Karpas-422 (cell line): ENCODE results near the gene ZFP1. TPM values are rescaled to one million over a fixed set of nuclear protein-coding genes. Genes with fewer than 3 reads are reported as not detected.

Experiments used
- DNase-seq: peaks from one replicate; pipeline ENCODE4 v3.0.0-alpha.2; 2015
- H2AFZ ChIP-seq: fragments of 200-600 bp; sonication (generic); 2 replicates; pipeline ENCODE4 v1.6.1; 2014; ENCODE audit warnings: antibody characterized with exemption, low read length, mixed read lengths
- H3K27ac ChIP-seq: fragments of 200-600 bp; sonication (generic); 2 replicates; pipeline ENCODE4 v1.5.1; 2014; ENCODE audit warnings: mild to moderate bottlenecking, low read length, moderate library complexity
- H3K27me3 ChIP-seq: fragments of 200-600 bp; sonication (generic); 2 replicates; pipeline ENCODE4 v1.6.1; 2014; ENCODE audit warnings: low read length, mixed read lengths
- H3K36me3 ChIP-seq: fragments of 200-600 bp; sonication (generic); 2 replicates; pipeline ENCODE4 v1.6.1; 2014; ENCODE audit warnings: low read length, mixed read lengths; ENCODE audit not compliant: insufficient read depth
- H3K4me1 ChIP-seq: fragments of 200-600 bp; sonication (generic); 2 replicates; pipeline ENCODE4 v1.6.1; 2014; ENCODE audit warnings: mild to moderate bottlenecking, low read length, mixed read lengths
- H3K4me2 ChIP-seq: fragments of 200-600 bp; sonication (generic); 2 replicates; pipeline ENCODE4 v1.6.1; 2014; ENCODE audit warnings: low read length, low read depth, mild to moderate bottlenecking; ENCODE audit not compliant: poor library complexity, severe bottlenecking
- H3K4me3 ChIP-seq: fragments of 200-600 bp; sonication (generic); 2 replicates; pipeline ENCODE4 v1.5.1; 2014; ENCODE audit warnings: mild to moderate bottlenecking, antibody characterized with exemption, low read length, mixed read lengths
- H3K79me2 ChIP-seq: fragments of 200-600 bp; sonication (generic); 2 replicates; pipeline ENCODE4 v1.6.1; 2014; ENCODE audit warnings: mild to moderate bottlenecking, low read length, mixed read lengths
- H3K9ac ChIP-seq: fragments of 200-600 bp; sonication (generic); 2 replicates; pipeline ENCODE4 v1.6.0; 2014; ENCODE audit warnings: low read length
- H3K9me2 ChIP-seq: fragments of 200-600 bp; sonication (generic), shearing (Covaris generic); replicated peaks from 2 replicates; pipeline ENCODE4 v1.6.0; 2014; ENCODE audit warnings: mild to moderate bottlenecking, low read length, moderate library complexity; ENCODE audit not compliant: insufficient read depth
- H3K9me3 ChIP-seq: fragments of 300-700, 200-600 bp; sonication (generic); 2 replicates; pipeline ENCODE4 v1.6.1; 2014; ENCODE audit warnings: low read length, mixed read lengths
- H4K20me1 ChIP-seq: fragments of 200-600 bp; sonication (generic); 2 replicates; pipeline ENCODE4 v1.6.1; 2014; ENCODE audit warnings: mild to moderate bottlenecking, antibody characterized with exemption, low read length, low read depth; ENCODE audit not compliant: insufficient read depth
- total RNA-seq: library from RNA; depleted of rRNA; stranded (reverse); fragments of >200 nt; shearing (Covaris generic); gene quantifications from 2 replicates; pipeline ENCODE4 v1.2.3, GENCODE V29; 2014; ENCODE audit warnings: low replicate concordance; rRNA removed

The ZFP1 gene
- 7.9 and 23.0 TPM in 2 replicates for total RNA-seq

DNA sequence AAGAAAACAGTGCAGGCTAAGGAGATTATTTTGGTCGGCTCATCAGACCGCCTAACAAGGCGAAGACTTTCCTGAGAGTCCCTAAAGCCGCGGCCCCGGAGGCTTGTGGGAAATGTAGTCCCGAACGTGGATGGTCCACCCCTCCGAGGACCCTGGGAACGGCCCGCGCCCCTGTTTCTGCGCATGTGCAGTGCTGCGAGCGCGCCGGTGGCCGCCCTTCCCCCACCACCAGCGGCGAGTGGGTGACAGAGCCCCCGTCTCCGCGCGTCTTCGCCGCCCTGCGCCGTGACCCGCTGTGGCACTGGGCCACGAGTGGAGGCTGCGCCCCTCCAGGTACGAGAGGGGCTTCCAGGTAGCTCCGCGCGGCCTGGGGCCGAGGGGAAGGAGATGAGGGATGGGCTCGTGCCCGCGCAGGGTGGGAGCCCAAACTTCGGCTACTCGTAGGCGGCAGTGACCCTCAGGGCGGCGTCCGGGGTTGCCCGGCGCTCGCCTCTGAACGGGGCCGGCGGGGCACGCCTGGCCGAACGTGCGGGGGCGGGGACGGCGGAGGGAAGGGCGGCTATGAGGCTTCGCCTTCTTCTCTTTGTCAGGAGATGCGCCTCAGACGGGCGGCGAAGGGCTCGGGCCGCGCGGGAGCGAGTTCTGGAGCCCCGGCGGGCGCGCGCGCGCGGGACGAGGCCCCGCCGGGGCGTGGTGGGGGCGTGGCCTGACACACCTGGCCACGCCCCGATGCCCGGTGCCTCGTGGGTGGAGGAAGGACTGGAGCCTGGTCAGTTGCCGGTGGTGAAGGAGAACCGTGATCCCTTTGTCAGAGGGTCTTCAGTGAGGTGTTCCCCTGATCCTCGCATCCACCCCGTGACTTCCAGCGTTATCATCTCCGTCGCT lies at the start of gene ZFP1:
Gene ZFP1, plus strand, starts transcription at position 214 of the 885 bp plus-strand sequence. CDS start 4,428 bp downstream, outside the sequence.
- peak within 1 kb of the TSS; percentile 97 for H3K4me3 ChIP-seq
- H3K4me1 ChIP-seq: peaks cover 11% of the 10 kb centered on the region; the same call in 1 of the 2 replicates

DNA sequence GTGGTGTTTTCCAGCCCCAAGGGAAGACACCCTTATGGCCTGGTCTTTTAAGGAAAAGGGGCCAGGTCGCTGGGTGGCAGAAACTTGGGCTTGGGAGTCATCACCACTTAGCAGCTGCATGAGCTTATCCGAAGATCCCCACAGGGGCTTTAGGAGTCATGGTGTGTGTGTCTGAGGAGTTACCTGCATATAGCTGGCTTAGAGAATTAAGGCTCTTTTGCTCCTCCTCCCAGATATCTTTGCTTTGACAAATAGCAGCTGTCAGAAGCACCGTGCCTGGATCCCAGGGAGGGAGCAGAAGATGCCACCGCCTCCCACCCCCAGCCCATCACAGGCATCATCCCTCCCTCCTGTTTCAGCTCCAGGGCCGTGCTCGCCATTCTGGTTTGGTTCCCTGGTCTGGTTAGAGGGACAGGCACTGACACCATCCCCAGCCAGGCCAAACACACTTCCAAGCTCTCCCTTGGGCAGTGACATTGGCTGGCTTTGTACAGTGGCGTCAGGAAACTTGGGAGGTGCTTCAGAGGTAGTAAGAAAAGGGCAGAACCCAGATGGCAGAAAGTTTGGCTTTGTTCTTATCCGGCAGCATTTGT lies 49.2 kb upstream of the ZFP1 start:
- H3K9me3 ChIP-seq: no peaks in the 10 kb centered on the region
- no peaks in the 10 kb centered on the region for H3K27me3 ChIP-seq
- no peaks in the 10 kb centered on the region for H3K9me2 ChIP-seq
- no peak overlapping the region for H3K4me2 ChIP-seq
- H3K36me3 ChIP-seq: no peaks in the 10 kb centered on the region
- no peak overlapping the region for H2AFZ ChIP-seq
- no peak overlapping the region for H3K9ac ChIP-seq
- H3K4me3 ChIP-seq: no peak overlapping the region
- H3K4me1 ChIP-seq: peaks cover 14% of the 10 kb centered on the region
- DNase-seq: no peak
- no peaks in the 10 kb centered on the region for H3K79me2 ChIP-seq
- no peaks in the 10 kb centered on the region for H4K20me1 ChIP-seq
- no peak overlapping the region for H3K27ac ChIP-seq

More for the DNA sequence above, at the start of gene ZFP1:
- Histone ChIP-seq H3K9me2 (no peaks in the 10 kb centered on the region), H3K27ac (peak within 1 kb of the TSS; percentile 79), H2AFZ (peak within 1 kb of the TSS; percentile 93), H3K36me3 (peaks cover 22% of the 10 kb centered on the region), H4K20me1 (no peaks in the 10 kb centered on the region), H3K79me2 (peaks cover 46% of the 10 kb centered on the region), H3K9ac (peak within 1 kb of the TSS; percentile 99), H3K4me2 (peak within 1 kb of the TSS; percentile 85), H3K9me3 (peaks cover 17% of the 10 kb centered on the region), H3K27me3 (no peaks in the 10 kb centered on the region)
- peak; percentile 97 for DNase-seq

DNA sequence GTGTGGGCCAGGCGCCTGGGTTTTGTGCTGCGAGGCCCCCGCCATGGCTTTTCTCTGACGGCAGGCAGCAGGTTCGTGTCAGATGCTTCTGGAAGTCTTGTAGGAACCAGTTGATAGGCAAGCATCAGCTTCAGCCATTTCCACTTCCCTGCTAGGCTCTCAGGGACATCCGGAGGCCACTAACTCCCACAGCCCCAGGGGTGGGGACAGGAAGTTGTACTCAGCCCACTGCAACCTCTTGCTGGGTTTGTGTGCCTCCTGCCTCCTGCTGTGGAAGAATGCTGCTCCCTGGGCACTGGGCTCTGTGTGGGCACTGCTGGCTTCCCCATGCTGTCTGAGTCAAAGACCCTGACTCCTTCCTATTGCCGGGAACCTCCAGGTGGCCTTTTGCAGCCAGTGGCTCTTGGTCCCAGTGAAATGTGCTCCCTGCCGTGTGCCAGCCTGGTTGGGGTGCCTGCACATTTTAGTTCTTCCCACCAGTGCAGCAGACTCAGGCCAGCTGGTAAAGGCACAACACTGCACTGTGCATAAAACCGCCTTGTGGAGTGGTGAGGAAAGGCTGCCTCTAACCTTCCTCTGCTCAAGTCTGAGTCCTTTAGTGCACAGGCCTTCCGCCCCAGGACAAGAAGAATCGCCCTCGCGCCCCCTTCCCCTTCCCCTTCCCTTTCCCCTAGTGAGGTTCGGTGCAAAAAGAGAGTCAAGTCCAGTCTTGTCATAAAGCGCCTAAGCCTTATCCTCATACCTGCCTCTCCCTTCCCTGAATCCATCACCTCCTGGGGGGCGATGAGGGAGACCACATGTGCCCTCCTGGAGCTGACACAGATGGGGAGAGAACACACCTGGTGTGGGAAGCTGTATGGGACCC lies 48.4 kb upstream of the ZFP1 start:
- no peak overlapping the region for H3K27ac ChIP-seq

DNA sequence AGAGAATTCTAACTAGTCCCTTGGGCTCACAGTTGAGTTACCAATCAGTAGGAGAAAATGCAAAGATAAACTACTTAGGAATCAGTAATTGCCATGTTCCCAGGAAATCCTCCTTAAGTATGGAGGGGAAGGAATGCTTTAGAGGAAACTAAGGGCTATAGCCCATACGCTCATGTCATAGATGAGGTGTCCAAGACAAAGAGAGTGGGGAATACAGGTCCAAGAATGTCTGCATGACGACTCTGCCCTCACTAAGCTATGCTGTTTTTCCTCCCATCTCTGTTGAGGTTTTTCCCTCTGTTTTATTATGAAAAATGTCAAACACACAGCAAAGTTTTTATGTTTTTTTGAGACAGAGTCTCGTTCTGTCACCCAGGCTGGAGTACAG lies 47.7 kb upstream of the ZFP1 start:
- Histone ChIP-seq H3K9me3 (no peaks in the 10 kb centered on the region), H3K9ac (no peak overlapping the region), H3K4me3 (no peak overlapping the region), H3K36me3 (no peaks in the 10 kb centered on the region), H3K9me2 (no peaks in the 10 kb centered on the region), H4K20me1 (no peaks in the 10 kb centered on the region), H3K4me2 (no peak overlapping the region), H3K27me3 (no peaks in the 10 kb centered on the region), H2AFZ (no peak overlapping the region), H3K4me1 (peaks cover 19% of the 10 kb centered on the region), H3K79me2 (no peaks in the 10 kb centered on the region), H3K27ac (no peak overlapping the region)
- no peak for DNase-seq

More for the DNA sequence above, 48.4 kb upstream of the ZFP1 start:
- Histone ChIP-seq H3K79me2 (no peaks in the 10 kb centered on the region), H4K20me1 (no peaks in the 10 kb centered on the region), H3K27me3 (no peaks in the 10 kb centered on the region), H3K9me3 (no peaks in the 10 kb centered on the region), H3K9ac (no peak overlapping the region), H3K36me3 (no peaks in the 10 kb centered on the region), H3K9me2 (no peaks in the 10 kb centered on the region), H2AFZ (no peak overlapping the region), H3K4me3 (no peak overlapping the region), H3K4me1 (peaks cover 14% of the 10 kb centered on the region), H3K4me2 (no peak overlapping the region)
- no peak for DNase-seq

DNA sequence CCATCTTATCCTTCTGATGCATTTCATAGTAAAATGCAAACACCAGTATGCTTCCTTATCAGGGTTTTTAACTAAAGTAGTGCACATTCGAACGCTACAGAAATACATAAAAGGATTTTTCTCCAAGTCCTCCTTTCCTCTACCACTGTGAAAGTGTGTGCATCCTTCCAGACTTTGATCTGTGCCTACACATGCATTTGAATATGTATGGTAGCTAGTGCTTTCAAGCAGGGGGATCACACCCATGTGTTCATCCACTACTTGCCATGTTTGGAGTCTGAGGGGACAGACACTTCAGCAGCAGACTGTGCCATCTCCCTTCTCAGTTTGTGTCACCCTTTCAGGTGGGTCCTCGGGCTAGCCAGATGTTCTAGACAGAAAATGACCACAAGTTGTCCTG lies 46.7 kb upstream of the ZFP1 start:
- Histone ChIP-seq H3K4me2 (no peak overlapping the region), H3K27me3 (no peaks in the 10 kb centered on the region), H3K27ac (no peak overlapping the region), H2AFZ (no peak overlapping the region), H4K20me1 (no peaks in the 10 kb centered on the region), H3K9me3 (no peaks in the 10 kb centered on the region), H3K4me1 (peaks cover 25% of the 10 kb centered on the region), H3K4me3 (no peak overlapping the region), H3K9me2 (no peaks in the 10 kb centered on the region), H3K36me3 (no peaks in the 10 kb centered on the region), H3K79me2 (no peaks in the 10 kb centered on the region), H3K9ac (no peak overlapping the region)
- DNase-seq: no peak

DNA sequence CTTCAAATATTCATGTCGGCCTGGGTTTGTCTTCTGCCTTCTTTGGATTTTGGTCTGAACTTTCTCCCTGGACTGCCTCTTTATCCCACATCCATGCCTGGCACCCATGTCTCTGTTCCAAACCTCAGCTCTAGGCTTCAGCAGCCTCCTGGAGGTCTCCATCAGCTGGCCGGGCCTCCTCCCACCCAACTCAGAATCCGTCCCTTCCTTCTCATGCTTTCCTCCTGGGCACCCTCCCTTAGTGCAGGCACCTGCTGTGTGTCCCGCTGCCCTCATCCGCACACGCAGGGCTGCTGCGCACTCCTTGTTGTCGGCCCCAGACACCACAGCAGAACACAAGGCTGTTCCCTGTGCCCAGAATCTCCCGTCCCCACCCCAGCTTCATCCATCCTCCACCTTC lies 45.7 kb upstream of the ZFP1 start:
- Histone ChIP-seq H3K9me3 (no peaks in the 10 kb centered on the region), H3K27ac (no peak overlapping the region), H3K9ac (no peak overlapping the region), H4K20me1 (no peaks in the 10 kb centered on the region), H3K4me3 (no peak overlapping the region), H3K9me2 (no peaks in the 10 kb centered on the region), H3K27me3 (no peaks in the 10 kb centered on the region), H3K4me1 (peaks cover 26% of the 10 kb centered on the region), H3K4me2 (no peak overlapping the region), H2AFZ (no peak overlapping the region), H3K79me2 (no peaks in the 10 kb centered on the region), H3K36me3 (no peaks in the 10 kb centered on the region)
- no peak for DNase-seq

DNA sequence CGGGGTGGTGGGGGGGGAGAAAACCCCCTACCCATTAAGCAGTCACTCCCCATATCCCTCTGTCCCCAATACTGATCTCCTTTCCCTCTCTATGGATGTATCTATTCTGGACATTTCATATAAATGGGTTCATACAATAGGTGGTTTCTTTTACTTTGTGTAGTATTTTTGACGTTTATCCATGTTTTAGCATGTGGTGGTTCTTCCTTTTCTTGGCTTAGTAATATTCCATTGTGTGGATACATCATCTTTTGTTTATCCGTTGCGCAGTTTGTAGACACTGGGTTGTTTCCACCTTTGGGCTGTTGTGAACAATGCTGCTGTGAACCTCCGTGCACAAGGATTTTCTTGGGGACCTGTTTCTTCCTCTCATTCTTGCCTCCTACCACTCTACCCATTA lies 44.3 kb upstream of the ZFP1 start:
- Histone ChIP-seq H3K4me1 (peaks cover 34% of the 10 kb centered on the region), H3K27me3 (no peaks in the 10 kb centered on the region)
- no peak for DNase-seq

DNA sequence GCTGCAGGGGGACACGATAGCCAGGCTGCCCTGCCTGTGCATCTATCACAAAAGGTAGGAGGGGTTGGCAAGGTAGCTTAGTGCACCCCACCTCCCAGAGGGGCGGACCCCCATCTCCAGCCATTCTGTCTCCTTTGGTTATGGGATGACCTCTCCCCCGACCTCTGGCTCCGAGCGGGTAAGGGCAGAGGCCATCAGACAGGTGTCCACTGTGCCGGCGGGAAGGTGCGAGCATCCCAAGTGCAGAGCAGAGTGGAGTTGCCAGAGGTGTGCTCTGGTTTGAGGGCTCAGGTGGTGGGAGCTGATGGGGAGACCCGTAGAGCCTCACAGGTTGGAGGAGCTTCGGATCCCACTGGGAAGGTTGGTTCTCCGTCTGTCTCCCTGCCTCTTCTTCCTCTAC lies 43.5 kb upstream of the ZFP1 start:
- Histone ChIP-seq H3K27ac (no peak overlapping the region), H3K27me3 (no peaks in the 10 kb centered on the region), H3K36me3 (no peaks in the 10 kb centered on the region), H3K4me2 (no peak overlapping the region), H4K20me1 (no peaks in the 10 kb centered on the region), H3K9me2 (no peaks in the 10 kb centered on the region), H2AFZ (no peak overlapping the region), H3K4me1 (peaks cover 34% of the 10 kb centered on the region), H3K9ac (no peak overlapping the region), H3K79me2 (no peaks in the 10 kb centered on the region), H3K4me3 (no peak overlapping the region), H3K9me3 (no peaks in the 10 kb centered on the region)
- DNase-seq: no peak

More for the DNA sequence above, 44.3 kb upstream of the ZFP1 start:
- H3K36me3 ChIP-seq: no peaks in the 10 kb centered on the region
- H3K4me3 ChIP-seq: no peak overlapping the region
- no peaks in the 10 kb centered on the region for H3K9me2 ChIP-seq
- H2AFZ ChIP-seq: no peak overlapping the region
- no peaks in the 10 kb centered on the region for H3K9me3 ChIP-seq
- H3K27ac ChIP-seq: no peak overlapping the region
- H3K9ac ChIP-seq: no peak overlapping the region
- no peak overlapping the region for H3K4me2 ChIP-seq
- no peaks in the 10 kb centered on the region for H4K20me1 ChIP-seq
- no peaks in the 10 kb centered on the region for H3K79me2 ChIP-seq
